Measurements from ENCODE around the gene COPS4.
"Not testable (repeated sequence)": the region's sequence is repeated elsewhere in the genome, so short reads cannot be mapped to it uniquely, and the experiment has no call there.

Gene COPS4

GRCh38 chr4:83083925-83084475 is 49.0 kb downstream of the COPS4 start:
- no peak for DNase-seq (ENCODE audit: low read depth in 2 of 2)

GRCh38 chr4:83084956-83085355 is 50.0 kb downstream of the COPS4 start:
- DNase-seq (ENCODE audit: low read depth in 2 of 2): not testable (repeated sequence)

- DNase-seq (ENCODE audit: low read depth in 2 of 2): no peak
Measured at GRCh38 chr4:83089410-83090157, 54.6 kb downstream of the COPS4 start.

- no peak for DNase-seq (ENCODE audit: low read depth in 2 of 2)
Measured at GRCh38 chr4:83093060-83093640, 58.2 kb downstream of the COPS4 start.

- no peak for DNase-seq (ENCODE audit: low read depth in 2 of 2)
Measured at GRCh38 chr4:83096397-83096796, 61.4 kb downstream of the COPS4 start.

GRCh38 chr4:83104991-83105390 is 70.0 kb downstream of the COPS4 start:
- DNase-seq (ENCODE audit: low read depth in 2 of 2): no peak

- DNase-seq (ENCODE audit: low read depth in 2 of 2): peak in 1 of 2 donors; percentile 30
Measured at GRCh38 chr4:83107631-83108030, 72.6 kb downstream of the COPS4 start.

GRCh38 chr4:83108101-83108861 is 73.3 kb downstream of the COPS4 start:
- DNase-seq (ENCODE audit: low read depth in 2 of 2): no peak

- peak in 1 of 2 donors; percentile 43 for DNase-seq (ENCODE audit: low read depth in 2 of 2)
Measured at GRCh38 chr4:83109480-83110222, 74.7 kb downstream of the COPS4 start.

- DNase-seq (ENCODE audit: low read depth in 2 of 2): peak; percentile 78 to 87
Measured at GRCh38 chr4:83110223-83110945, 75.4 kb downstream of the COPS4 start.

GRCh38 chr4:83110970-83111750 is 76.2 kb downstream of the COPS4 start:
- no peak for DNase-seq (ENCODE audit: low read depth in 2 of 2)

- not testable (repeated sequence) for DNase-seq (ENCODE audit: low read depth in 2 of 2)
Measured at GRCh38 chr4:83111751-83112141, 76.8 kb downstream of the COPS4 start.

- DNase-seq (ENCODE audit: low read depth in 2 of 2): no peak
Measured at GRCh38 chr4:83112231-83112630, 77.2 kb downstream of the COPS4 start.

GRCh38 chr4:83112678-83113428 is 77.9 kb downstream of the COPS4 start:
- DNase-seq (ENCODE audit: low read depth in 2 of 2): no peak

GRCh38 chr4:83113429-83113786 is 78.4 kb downstream of the COPS4 start:
- DNase-seq (ENCODE audit: low read depth in 2 of 2): no peak

GRCh38 chr4:83114576-83114975 is 79.6 kb downstream of the COPS4 start, which contains the start of gene PLAC8:
TSS of gene PLAC8 (minus strand) at chr4:83114729. CDS start at chr4:83107921, 6,808 bp downstream.
- no peak for DNase-seq (ENCODE audit: low read depth in 2 of 2)

- DNase-seq (ENCODE audit: low read depth in 2 of 2): no peak
Measured at GRCh38 chr4:83115000-83115399, 80.0 kb downstream of the COPS4 start.

- no peak for DNase-seq (ENCODE audit: low read depth in 2 of 2)
Measured at GRCh38 chr4:83115656-83116285, 80.8 kb downstream of the COPS4 start.

- no peak for DNase-seq (ENCODE audit: low read depth in 2 of 2)
Measured at GRCh38 chr4:83118869-83119268, 83.9 kb downstream of the COPS4 start.
